GM18520 (cell line): ENCODE measurements around the gene MADD.
"Not testable (repeated sequence)": the region's sequence is repeated elsewhere in the genome, so short reads cannot be mapped to it uniquely, and the experiment has no call there.

ENCODE experiments used
- ATAC-seq: cut with Tn5 transposase; IDR thresholded peaks from one replicate; pipeline ENCODE4 v1.9.1; 2021; ENCODE audit not compliant: unreplicated experiment

MADD gene

DNA sequence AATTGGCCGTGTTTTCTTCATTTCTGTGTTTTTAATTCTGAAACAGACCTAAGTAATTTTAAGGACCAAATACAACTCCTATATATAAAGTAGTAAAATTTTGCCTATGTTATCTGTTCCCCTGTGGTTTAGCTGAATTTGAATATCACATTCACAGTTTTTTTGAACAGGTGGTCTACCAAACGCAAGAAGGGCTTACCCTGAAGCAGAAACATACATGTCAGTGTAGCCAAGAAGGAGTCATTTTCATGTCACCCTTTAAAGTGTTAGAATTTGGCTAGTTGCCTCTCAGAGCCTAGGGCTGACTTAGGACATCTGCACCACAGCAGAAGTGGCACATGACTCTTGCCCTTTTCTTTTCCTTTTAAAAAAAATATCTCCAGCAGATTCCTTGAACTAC lies 48.2 kb downstream of the MADD start:
- ATAC-seq = no peak

DNA sequence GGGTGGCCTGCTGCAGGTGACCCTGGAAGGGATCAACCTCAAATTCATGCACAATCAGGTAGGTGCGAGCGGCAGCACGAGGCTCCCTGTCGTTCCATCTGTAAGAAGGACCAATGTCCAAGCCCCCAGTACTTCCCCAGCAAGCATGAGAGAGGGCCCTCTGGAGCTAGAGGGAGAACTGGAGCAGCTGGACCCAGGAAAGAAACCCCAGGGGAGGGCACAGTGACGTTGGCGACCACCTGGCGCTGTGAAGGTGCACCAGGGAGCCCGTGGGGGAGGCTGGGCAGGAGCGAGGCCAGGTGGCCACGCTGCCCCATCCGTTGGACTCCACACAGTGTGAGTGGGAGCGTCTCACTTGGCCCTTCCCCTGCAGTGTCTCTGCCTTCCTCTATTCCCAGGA lies 54.6 kb downstream of the MADD start:
- ATAC-seq = no peak

DNA sequence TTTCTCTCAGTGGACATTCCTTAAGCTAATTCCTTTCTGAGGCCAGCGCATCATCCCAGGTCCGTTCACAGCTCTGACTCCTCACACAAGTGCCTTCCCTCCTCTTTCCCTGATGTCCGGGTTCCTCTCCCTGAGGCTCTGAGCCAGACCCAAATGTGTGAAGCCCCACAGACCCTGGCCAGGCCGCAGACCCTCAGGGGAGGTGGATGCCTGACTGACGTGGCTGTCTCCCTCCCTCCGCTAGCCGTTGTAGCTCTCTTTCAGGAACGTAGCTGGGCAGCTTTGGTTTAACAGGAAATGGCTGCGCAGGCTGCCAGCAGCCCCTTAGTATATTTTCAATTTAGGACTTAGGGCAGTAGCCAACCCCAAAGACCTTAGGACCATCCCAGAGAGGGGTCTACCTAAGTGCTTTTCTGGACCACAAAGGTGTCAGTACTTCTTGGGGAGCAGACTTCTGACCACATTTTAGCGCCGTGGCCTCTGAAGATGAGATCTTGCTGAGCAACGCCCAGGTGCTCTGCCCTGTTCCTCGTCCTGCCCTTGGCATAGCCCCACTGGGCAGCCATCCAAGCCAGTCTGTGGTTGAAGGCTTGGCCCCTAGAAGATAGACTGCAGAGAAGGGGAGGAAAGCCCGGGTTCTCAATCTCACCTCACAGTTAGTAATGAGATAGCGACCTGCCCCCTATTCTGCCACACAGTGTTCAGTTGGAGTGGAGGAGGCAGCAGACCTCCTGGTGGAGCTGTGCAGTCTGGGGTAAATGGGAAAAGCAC lies 55.5 kb downstream of the MADD start:
- ATAC-seq = no peak

DNA sequence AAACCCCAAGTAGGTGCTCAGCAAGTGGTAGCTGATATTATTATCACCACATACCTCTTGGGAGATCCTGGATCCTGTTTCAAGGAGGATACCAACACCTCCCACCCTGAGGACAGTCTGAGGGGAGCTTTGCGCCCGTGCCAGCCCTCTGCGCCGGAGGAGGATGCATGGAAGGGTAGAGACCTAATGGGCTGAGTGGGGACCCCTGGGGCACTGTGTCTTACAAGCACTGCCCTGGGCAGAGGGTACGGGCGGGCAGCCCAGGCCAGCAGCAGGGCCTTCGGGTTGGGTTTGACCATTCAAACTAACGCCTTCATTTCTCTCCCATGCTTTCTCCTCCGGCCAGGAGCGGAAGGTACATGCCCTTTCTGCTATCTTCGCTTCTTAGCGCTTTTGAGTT lies 56.3 kb downstream of the MADD start:
- ATAC-seq = no peak

DNA sequence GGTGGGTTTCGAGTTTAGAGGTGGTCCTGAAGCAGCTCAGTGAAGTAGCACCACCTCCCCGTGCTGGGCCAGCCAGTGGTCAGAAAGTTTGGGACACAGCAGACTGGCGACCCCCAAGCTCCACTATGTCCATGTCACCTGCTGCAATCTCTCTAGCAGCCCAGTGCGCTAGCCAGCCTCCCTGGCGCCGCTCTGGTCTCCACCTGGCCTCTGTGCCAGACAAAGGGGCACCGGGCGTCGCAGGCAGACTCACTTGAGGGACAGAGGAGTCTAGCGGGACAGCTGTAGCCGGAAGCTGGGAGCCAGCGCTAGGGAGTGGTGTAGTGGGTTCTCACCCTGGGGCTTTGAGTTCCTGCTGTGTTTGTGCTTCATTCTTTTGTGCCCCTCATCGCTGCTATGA lies 57.1 kb downstream of the MADD start:
- no peak for ATAC-seq

DNA sequence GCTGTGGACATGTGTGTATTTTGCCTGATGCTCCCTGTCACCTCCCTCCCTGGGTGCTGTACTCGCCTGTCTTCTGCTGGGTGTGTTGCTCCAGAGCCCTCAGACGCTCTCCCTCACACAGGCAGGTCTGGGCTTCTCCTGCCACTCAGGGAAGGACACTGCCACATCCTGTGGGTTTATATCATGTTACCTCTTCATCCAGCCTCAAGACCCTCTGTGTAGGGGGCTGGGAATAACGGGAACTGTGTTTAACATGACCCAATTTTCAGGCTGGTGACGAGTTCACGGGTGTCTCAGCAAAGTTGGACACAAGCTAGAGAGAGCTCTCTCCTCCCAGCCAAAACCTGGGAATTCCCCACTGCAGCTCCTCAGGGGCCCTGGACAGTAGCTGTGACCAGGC lies 58.0 kb downstream of the MADD start:
- no peak for ATAC-seq

DNA sequence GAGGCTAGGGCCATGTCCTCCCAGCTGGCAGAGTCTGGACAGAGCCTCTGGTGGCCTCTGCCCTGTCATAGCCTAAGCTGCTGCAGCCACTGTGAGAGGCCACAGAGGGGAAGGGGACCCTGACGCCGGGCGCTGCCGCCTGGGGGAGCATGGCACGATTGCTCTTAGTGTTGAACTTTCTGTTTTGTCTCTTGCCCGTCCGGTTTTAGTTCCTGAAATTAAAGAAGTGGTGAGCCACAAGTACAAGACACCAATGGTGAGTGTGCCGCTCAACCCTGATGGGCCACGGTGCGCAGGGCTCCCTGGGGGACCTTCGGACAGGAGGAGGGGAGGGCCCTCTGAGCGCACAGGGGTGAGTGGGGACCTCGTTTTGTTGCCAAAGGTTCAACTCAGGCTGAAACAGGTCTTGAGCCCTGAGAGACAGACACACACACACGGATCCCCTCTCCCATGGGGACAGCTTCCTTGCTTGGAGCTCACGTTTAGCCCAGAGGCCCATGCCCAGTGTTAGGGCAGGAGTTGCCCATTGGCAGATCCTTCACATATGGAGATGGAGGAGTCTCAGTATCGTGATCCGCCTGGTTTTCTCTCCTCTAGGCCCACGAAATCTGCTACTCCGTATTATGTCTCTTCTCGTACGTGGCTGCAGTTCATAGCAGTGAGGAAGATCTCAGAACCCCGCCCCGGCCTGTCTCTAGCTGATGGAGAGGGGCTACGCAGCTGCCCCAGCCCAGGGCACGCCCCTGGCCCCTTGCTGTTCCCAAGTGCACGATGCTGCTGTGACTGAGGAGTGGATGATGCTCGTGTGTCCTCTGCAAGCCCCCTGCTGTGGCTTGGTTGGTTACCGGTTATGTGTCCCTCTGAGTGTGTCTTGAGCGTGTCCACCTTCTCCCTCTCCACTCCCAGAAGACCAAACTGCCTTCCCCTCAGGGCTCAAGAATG lies 58.8 kb downstream of the MADD start:
- ATAC-seq = peak; percentile 71

DNA sequence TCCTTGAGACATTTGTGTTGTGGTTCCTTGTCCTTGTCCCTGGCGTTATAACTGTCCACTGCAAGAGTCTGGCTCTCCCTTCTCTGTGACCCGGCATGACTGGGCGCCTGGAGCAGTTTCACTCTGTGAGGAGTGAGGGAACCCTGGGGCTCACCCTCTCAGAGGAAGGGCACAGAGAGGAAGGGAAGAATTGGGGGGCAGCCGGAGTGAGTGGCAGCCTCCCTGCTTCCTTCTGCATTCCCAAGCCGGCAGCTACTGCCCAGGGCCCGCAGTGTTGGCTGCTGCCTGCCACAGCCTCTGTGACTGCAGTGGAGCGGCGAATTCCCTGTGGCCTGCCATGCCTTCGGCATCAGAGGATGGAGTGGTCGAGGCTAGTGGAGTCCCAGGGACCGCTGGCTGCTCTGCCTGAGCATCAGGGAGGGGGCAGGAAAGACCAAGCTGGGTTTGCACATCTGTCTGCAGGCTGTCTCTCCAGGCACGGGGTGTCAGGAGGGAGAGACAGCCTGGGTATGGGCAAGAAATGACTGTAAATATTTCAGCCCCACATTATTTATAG lies 59.6 kb downstream of the MADD start:
- no peak for ATAC-seq

DNA sequence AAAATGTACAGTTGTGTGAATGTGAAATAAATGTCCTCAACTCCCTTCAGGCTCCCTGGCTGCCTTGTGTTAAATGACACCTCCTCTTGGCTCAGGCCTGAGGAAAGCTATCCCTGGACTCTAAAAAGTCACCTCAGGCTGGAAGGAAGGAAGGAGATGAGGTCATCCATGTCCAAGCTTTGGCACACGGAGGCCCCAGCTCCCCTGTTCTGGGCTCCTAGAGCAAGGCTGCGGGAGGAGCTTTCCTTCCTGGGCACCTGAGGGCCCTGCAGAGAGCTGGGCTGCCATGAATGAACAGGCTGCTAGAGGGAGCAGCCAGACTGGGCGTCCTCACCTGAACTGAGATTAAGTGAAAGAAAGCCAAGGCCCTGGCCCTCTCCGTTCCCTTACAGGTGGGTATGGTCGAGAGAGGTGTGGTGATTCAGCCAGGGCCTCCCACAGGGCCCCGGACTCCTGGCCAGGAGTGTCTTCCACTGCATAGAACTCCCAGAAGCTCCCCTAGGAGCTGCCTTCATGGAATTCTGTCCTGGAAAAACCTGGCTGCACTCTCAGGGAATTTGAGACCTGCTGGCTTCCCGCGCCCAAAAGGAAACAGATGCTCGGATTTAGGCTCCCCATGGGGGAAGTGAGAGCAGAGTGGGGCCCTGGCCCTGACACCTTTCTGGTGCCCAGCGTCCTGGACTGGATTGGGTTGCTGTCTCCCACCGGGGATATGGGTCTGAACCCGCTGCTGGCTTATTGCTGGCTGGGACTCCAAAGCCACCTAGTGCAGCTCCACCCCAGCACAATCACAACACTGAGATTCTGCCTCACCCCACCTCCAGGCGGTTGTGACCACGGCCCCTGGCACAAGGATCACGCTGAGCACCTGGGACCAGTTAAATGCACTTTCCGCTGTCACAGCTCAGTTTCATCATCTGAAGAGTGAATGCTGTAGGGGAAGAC lies 60.3 kb downstream of the MADD start:
- ATAC-seq = no peak

DNA sequence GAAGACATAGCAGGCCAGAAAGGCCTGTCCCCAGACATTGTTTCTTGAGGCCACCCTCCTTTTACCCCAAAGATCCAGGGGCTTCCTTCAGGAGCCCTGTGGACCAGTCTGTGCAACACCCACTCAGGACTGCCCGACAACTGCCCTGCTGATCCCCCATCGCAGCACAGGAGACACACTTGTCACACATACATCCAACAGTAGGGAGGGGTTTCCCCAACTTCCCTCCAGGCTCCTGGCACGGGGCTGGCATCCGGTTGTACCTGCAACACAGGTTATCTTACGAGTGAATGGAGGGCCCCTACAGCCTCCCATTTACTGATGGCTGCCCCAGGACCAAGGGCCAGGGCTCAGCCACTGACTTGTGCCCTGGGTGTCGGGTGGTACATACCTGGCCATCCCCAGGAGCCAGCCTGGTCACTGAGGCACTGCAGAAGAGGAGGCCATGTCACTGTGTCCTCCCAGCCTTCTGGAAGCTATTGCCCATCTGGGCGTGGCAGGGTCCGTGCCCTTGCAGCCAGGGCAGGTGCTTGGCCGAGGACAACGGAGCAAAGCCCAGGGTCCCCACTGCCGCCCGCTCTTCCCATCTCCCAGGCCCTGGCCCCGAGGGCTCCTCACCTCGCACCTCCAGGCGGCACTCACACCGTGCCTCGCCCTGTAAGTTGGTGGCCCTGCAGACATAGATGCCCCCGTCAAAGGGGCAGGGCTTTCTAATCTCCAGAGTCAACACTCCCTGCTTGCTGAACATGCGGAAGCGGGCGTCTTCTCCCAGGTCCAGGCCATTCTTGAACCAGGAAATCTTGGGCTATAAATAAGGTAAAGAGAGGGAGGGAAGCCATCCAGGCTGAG lies 61.7 kb downstream of the MADD start:
- ATAC-seq = no peak

DNA sequence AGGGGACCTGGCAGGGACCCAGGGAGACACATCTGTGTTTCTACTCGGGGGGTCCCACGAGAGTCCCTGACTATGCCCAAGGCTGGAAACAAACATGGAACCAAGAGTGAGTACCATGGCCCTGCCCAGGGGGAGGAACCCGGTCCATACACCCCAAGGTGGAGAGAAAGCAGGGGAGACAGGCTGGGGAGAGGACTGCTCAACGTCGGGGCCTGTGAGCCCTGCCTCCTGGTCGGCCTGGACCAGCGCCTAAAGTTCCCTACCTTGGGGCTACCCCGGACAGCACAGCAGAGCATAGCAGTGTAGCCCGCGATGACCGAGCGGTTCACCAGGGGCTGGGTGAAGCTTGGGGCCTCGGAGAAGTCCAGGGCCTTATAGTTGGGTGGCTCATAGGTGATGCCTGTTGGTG lies 62.4 kb downstream of the MADD start:
- ATAC-seq = no peak

DNA sequence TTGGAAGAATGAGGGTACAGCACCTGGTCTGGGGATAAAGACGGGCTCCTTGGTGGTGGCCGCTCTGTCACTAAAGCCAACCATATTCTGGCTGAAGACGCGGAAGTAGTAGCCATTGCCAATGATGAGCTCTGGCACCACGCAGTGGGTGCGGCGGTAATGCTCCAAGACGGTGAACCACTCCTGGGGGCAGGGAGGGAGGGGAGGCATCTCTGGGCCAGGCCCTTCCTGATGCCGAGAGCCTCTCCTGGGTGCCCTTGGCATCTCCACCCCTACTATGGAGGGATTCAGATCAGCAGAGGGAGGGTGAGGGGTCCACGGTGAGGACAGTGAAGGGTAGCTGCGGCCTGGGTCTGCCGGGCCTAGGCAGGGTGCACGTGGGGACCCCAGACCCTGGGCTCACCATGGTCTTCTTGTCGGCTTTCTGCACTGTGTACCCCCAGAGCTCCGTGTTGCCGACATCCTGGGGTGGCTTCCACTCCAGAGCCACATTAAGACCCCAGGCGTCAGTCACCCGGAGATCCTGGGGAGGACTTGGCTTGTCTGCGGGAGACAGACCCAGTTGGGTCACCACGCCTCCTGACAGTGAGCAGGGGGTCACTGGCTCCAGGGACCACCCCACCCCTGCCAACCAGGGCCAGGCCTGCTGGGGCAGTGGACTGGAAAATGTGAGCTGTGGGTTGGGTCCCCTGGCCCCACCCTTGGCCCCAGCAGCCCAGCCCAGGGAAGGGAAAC lies 63.0 kb downstream of the MADD start:
- ATAC-seq = no peak

DNA sequence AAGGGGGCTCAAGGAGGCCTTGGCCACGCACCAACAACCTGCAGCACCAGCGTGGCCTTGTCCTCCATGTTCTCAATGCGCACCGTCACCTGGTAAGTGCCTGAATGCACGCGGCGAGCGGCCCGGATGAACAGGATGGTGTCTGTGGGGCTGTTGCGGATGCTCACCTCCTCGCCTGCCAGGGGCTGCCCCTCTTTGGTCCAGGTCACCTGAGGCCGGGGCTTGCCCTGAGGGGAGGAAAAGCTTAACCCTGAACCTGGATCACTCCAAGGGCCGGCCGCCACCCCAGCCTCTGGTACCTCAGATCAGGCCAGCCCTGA lies 63.6 kb downstream of the MADD start:
- ATAC-seq = no peak

DNA sequence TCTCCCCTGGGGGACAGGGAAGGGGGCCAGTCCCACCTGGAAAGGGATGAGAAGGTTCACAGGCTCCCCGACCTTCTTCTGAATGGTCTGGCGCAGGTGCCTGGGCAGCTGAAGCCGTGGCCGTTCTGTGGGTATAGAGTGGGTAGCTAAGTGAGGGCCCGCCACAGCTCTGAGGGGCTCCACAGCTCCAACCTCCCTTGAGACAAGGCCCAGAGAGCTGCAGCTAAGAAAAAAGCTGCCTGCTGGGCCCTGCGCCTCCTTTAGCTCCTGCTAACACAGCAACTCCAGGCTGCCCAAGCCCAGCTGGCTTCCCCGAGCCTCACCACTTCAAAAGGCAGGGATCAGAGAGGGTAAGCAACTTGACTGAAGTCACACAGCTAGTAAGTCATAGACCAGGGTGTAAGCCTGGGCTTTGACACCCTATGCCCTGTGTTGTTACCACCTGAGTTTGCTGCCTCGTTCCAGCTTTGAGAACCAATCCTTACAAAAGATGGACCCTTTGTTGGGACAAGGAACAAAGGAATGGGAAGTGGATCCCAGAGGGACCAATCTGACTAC lies 64.0 kb downstream of the MADD start:
- no peak for ATAC-seq

DNA sequence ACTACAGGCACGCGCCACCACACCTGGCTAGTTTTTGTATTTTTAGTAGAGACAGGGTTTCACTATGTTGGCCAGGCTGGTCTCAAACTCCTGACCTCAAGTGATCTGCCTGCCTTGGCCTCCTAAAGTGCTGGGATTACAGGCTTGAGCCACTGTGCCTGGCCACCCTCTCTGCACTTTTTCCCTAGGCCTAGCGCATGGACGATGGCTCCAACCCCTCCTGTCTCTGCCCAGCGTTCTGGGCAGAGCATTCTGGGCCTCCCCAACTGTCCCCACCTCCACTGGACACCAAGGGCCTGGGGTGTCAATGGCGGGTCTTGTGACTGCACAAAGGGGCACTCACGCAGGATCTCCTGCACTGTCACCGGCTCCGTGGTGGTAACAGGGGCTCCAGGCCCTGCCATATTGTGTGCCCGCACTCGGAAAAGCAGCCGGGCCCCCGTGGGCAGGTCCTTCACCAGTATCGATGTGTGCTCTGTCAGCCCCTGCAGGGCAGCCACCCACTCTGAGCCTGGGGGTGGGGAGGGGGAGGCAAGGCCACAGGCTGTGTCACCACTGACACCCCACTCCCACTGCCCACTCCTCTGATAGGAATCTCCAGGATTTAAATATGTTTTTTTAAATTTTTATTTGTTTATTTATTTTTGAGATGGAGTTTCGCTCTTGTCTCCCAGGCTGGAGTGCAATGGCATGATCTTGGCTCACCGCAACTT lies 64.9 kb downstream of the MADD start:
- not testable (repeated sequence) for ATAC-seq

DNA sequence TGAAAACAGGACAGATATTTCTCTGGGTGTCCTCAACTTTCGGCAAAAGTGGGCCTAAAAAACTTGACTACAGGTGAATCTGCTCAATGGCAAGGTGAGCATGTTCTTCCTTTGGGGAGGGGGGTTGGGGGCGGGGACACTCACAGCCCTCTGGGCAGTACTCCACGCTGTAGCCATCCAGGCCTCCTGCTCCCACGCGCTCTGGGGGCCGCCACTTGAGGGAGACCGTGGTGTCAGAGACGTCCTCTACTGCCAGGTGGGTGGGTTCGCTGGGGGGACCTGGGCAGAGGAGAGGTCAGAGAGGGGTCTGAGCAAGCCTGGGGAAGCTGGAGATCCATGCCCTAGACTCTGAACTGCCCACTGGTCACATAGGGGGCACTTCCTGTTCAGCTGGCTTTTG lies 65.8 kb downstream of the MADD start:
- ATAC-seq = no peak

DNA sequence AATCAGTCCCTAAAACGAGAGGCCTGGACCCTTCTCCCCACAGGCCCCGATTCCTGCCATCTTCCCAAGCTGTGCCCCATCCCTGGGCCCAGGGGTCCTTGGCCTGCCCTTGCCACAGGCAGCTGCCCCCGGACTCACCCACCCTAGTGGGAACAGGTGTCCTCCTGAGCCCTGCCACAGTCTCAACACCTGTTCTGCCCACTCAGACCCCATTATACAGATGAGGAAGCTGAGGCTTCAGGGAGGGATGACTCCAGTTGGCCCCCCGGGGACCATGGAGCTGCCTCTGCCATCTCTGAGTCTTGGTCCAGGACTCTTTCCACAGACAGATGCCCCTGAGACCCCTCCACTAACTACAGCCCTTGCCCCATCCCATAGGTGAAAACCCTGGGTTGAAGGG lies 66.7 kb downstream of the MADD start:
- no peak for ATAC-seq

DNA sequence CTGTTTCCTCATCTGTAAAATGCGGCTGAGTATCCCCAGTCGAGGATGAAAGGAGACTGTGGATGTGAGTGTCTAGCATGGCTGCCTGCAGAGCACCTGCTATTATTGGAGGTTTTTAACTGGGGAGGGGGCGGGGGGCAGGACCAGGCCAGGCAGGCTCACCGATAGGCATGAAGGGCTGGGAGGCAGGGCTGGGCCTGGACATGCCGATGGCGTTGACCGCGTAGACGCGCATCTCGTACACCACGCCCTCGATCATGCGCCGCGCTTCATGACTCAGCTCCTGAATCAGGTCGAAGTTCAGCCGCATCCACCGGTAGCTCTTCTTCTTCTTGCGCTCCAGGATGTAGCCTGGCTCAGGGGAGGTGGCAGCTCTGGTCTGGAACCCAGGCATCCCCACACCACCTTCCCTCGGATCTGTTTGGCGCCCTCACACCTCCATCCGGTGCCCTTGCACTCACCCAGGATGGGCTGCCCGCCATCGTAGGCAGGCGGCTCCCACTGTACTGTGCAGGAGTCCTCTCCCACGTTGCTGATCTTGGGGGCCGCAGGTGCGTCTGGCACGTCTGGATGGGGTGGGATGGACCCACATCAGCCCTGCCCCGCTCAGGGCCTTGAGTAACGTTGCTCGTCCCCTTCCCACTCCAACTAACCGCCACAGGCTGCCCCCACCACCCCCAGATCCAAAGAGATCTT lies 67.4 kb downstream of the MADD start:
- no peak for ATAC-seq
